NOMO-1 treated with dmso at 0.1 percent for 144 hours (cell line): Measurements from ENCODE around the gene RAD21L1.

Experiments used
- DNase-seq: peaks from one replicate; lab custom pipeline; 2025; ENCODE audit not compliant: unreplicated experiment; lab: John Stamatoyannopoulos, UW

Gene RAD21L1

GRCh38 chr20:1269235-1269634 is 43.4 kb downstream of the RAD21L1 start:
- no peak for DNase-seq

DNA sequence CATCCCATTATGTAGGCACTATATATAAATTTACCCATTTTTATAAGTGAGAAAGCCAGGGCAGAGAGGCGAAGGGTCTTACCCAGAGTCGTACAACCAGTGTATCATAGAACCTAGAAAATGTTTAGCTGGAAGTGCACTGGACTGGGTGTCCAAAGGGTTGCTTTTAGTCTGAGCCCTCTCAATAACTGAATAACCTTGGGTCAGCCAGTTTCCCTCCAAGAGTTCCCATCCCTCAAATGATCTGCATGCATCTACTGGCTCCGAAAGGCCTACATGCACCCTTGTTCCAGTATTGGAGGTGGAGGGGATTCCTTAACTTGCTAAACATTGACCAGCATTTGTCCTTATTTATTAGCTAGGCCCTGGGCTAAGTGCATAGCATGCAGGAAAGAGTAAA is 44.0 kb downstream of the RAD21L1 start:
- no peak for DNase-seq

GRCh38 chr20:1272368-1273100 is 46.7 kb downstream of the RAD21L1 start:
- no peak for DNase-seq

- DNase-seq, result no peak
Measured at GRCh38 chr20:1273366-1273765, 47.5 kb downstream of the RAD21L1 start.

DNA sequence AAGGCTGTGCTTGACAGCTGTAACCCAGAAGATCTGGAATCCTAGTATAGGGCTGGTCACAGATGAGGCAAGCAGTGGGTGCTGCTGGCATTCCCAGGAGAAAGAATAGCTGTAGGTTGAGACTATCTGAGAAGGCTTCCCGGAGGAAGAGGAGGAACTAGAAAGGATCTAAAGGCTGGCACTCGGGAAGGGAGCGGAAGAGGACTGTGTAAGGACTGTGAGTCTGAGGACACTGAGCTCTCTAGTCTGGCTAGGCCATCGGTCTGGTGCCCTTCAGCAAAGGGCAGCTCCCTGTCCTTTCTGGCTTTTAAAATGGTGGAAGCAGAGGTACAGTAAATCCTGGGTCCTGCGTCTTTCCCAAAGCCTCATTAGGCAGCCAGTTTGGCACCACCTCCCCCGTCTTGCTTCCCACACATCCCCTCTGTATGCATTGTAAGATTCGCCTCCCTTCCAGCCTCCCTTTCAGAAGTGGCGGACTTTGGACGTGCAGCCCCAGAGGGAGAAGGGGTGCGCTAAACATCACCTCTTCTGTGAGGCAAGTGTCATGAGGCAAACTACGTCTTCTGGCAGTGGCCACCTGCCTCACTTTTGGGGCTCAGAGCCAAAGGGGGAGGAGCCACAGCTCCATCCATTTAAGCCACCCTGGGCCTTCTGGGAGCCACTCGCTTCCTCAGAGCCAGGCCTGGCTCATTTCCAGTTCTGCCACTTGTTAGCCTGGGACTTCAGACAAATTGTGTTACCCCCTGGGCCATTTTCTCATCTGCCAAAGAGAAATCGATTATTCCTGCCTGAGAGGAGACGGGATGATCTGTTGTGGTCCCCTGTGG is 48.9 kb downstream of the RAD21L1 start:
- DNase-seq, result no peak

- no peak for DNase-seq
Measured at GRCh38 chr20:1275919-1276318, 50.1 kb downstream of the RAD21L1 start.

DNA sequence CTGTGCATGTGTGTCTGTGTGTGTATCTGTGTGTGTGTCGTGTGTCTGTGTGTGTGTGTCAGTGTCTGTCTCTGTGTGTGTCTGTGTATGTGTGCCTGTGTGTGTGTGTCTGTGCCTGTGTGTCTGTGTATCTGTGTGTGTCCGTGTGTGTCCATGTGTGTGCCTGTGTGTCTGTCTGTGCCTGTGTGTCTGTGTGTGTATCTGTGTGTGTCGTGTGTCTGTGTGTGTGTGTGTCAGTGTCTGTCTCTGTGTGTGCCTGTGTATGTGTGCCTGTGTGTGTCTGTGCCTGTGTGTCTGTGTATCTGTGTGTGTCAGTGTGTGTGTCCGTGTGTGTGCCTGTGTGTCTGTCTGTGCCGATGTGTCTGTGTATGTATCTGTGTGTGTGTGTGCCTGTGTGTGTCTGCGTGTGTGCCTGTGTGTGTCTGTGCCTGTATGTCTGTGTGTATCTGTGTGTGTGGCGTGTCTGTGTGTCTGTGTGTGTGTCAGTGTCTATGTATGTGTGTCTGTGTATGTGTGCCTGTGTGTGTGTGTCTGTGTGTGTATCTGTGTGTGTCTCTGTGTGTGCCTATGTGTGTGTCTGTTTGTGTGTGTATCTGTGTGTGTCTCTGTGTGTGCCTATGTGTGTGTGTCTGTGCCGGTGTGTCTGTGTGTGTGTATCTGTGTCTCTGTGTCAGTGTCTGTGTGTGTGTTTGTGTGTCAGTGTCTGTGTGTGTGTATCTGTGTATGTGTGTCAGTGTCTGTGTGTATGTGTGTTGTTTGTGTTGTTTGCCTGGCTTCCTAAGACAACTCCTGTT is 51.9 kb downstream of the RAD21L1 start:
- DNase-seq, result no peak

DNA sequence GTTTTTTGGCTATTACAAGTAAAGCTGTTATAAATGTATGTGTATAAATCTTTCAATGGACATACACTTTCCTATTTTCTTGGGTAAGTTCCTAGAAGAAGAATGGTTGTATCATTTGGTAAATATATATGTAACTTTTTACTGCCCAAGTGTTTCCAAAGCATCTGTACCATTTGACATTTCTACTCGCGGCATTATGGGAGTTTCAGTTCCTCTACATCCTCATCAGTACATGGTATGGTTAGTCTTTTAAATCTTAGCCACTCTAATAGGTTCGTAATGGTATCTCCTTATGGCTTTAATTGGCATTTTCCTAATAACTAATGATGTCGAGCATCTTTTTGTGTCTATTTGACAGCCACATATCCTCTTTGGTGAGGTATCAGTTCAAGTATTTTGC is 53.1 kb downstream of the RAD21L1 start:
- no peak for DNase-seq

DNA sequence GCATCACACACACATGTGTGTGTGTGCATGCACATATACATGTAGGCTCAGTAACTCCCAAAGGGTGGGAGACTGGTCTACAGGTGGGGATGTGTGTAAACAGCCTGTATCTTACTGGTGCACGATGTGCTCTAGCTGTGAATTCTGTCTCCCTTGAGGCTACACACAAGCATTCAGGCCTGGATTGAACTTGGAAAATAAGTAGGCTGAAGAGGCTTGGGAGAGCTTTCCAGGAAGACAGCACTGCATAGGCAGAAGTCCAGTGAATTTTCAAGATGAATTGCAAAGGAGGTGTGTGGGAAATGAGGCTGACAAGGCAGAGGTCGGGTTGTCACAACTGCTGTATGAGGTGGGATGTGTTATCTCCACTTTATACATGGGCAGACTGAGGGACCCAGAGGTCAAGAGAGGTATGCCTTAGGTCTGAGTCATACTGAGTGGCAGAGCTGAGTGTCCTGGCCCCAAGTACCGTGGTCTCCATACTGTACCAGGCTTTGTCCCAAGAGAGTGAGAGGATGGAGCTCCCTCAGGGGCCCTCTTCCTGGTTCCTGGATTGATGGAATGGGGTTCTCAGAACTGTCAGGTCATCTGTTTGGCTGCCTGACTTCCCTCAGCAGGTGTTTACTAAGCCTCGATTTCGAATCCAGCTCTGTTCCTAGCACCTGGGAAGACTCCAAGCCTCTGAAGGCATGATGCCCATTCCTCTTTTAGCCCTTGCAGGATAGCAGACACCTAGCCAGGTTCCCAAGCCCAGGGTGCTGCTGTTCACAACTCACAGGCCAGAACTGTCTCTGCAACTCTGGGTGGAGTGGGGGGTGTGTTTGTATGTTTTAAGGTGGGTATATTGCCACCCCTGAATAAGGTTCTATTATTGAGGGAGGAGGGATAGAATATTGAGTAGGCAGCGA is 54.6 kb downstream of the RAD21L1 start:
- no peak for DNase-seq

DNA sequence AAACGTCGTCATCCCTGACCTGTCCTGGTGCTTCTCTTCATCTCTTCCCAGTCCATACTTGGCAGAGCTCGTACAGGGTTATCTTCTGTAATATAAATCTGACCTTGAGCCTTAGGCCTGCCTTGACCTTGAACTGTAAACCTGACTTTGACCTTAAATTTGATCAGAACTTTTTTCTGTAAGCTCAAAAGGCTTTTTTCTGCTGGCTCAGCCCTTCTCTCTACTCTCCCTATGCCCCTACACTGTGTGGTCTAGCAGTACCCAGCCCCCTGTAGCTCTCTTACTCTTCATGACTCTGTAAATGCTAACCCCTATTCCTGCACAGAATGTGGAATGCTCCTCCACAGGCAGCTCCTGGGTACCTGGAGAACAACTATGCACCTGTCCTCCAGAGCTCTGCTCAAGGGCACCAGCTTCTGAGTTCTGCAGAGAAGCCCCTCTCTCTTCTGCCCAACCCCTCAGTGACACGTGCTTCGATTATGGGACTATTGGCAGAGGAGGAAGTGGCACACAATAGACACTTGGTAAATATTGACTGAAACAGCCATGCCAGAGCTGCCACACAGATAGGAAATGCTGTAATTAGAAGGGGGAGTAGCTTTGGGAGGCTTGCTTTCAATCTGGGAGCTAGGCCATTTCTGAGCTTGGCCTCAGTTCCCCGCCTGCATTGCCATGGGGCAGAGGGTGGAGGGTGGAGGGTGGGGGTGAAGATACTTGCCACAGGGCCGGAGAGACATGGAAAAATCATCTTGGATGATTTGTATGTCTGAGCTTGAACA is 55.6 kb downstream of the RAD21L1 start:
- no peak for DNase-seq

DNA sequence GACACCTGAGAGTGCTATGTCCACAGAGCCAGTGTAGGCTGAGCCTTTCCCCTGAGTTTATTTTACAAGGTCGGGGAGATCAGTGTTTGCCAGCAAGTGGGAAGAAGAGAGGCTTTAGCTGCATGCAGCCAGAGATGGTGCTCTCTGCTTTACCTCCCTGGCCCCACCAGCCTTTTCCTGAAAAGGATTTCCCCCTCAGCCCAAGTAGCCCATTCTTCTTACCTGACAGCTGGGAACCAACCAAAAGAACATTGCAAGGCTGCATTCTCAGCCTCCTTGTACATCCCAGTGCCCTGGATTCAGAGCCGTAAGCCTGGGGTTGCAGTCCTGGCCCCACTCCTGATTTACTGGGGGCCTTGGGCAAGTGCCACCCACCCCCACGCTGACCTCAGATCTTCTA is 57.1 kb downstream of the RAD21L1 start:
- no peak for DNase-seq

DNA sequence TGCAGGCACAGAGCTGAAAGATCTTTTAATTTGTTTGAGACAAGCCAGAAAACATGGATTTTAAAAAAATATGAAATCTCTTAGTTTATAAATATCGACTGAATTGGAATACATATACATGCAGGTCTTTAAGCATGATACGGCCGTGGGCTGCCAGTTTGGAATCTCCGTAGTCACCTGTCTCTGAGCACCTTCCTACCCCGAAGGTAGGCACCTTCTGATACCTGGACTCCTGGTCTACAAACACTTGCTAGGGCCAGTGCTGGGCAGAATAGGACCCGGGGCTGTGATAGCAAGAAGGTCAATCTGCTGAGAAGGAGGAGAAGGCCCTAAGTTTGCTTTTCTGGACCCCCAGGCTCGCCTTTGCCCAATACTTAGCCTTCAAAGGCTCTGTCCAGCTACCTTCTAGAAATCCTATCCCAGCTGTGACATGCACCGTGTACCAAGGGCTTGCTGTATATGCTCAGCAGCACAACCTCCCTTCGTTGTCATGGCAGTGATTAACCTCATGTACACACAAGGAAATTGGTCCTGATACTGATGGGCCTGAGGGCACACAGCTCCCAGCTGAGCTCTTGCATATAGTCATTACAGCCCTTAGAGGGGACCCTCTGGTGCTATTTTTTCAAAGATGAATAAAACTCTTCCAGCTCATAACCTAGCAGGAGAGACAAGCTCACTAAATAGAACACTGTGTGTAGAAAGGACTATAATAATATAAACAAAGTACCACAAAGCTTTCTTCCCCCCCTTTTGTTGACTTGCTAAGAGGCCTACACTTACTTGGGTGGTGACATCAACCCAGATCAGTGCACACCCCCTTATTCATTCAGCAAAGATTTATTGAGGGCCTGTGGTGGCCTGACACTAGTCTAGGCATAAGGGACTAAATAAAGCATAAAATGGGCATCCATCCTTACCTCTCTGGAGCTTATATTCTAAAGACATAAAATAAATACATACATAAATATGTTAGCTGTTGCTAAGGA is 58.0 kb downstream of the RAD21L1 start:
- no peak for DNase-seq

DNA sequence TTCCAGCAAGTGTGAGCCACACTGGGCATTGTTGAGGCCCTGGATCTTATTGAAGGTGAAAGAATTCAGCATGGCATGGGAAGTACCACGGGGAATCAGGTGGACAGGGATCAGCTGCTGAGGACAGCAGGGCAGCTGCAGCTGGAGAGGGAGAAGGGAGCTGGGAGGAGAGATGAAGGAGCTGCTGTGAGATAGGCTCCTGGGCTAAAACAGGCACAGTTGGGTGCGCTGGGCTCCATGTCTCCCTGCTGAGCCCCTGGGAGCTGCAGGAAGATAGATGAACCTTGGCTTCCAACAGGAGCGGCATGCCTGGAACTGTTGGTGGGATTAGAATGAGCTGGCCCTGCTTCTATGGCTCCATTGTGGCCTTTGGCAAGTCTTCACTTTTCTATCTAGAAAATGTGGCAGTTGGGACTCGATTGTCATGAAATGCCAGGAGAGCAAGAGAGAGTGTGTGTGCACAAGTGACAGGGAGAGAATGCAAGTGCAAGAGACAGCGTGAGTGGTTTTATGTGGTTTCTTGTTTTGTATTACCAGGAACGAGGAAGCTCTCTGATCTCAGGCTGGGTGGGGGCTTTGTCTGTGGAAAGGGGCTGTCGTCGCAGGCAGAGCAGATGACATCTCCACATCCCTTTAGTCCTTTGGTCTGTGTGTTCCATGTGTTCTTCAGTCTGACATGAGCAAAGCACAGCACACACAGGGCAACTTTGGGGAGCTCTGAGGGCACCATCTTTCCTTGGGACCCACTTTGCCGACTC is 60.6 kb downstream of the RAD21L1 start:
- no peak for DNase-seq

GRCh38 chr20:1287306-1287705 is 61.5 kb downstream of the RAD21L1 start:
- no peak for DNase-seq

DNA sequence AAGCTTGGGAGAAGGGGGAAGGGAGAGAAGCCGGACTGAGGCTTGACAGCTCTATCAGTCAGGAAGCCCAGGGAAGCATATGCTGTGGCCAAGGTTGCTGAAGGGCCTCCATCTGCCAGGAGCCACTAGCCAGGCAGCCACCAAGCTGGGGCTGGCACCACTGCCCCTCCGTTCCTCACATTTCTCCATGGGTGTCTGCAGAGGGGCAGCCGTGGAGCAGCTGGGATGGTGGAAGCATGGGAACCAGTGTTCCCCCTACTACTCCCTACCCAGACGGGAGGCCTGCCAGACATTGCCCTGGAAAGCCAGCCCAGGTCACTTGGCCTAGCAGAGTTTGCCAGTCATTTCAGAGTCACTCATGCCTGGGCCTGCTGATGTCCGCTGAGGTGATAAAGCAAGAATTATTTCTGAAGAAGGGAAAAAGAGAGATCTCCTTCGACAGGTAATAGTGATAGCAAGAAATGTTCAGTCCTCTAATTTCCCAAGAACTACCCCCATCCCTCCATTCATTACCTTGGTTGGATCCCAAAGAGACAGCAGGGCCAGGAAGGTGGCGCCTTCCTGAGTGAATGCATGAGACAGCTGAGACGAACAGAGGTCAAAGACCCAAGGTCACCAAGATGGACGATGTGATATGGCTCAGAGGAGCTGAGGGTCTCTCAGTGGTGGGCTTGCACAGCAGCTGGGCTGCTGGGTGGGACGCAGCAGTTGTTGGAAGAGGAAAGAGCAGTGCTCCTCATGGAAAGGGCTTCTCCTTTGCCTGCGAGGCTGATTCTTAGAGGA is 62.1 kb downstream of the RAD21L1 start:
- no peak for DNase-seq

GRCh38 chr20:1291191-1291741 is 65.4 kb downstream of the RAD21L1 start:
- no peak for DNase-seq

- no peak for DNase-seq
Measured at GRCh38 chr20:1292620-1293019, 66.8 kb downstream of the RAD21L1 start.
